NB4 (cell line): Measurements from ENCODE around the gene MAJIN.

Experiments used
- DNase-seq: peaks from one replicate; pipeline ENCODE4 v3.0.0; 2010; ENCODE audit warnings: low read depth
- H3K4me3 ChIP-seq: one replicate; pipeline ENCODE4 v1.5.1; 2011; ENCODE audit warnings: mild to moderate bottlenecking, low read depth, low read length, moderate library complexity
- CTCF ChIP-seq: IDR thresholded peaks from one replicate; pipeline ENCODE4 v1.5.1; 2012; ENCODE audit warnings: low read depth, low read length
- MAX ChIP-seq: IDR thresholded peaks from 2 replicates; pipeline ENCODE4 v1.6.1; 2011; ENCODE audit warnings: low read depth, low read length
- MYC ChIP-seq: IDR thresholded peaks from 2 replicates; pipeline ENCODE4 v1.6.1; 2011; ENCODE audit warnings: low read depth, low read length
- POLR2A ChIP-seq: IDR thresholded peaks from 2 replicates; pipeline ENCODE4 v1.6.1; 2011; ENCODE audit warnings: mild to moderate bottlenecking; ENCODE audit not compliant: insufficient read length; ENCODE audit errors: extremely low read depth

The MAJIN gene

GRCh38 chr11:64903291-64903833 is 68.5 kb downstream of the MAJIN start:
- no peak for DNase-seq
- TF ChIP-seq POLR2A (no peak), CTCF (no peak), MYC (no peak), MAX (no peak)
- H3K4me3 ChIP-seq, result no peak overlapping the region

- no peak overlapping the region for H3K4me3 ChIP-seq
- no peak for TF ChIP-seq POLR2A
- no peak for TF ChIP-seq MYC
- no peak for DNase-seq
Observed at GRCh38 chr11:64902102-64902900, 69.6 kb downstream of the MAJIN start.

GRCh38 chr11:64900774-64901173 is 71.1 kb downstream of the MAJIN start:
- no peak overlapping the region for H3K4me3 ChIP-seq
- DNase-seq, result no peak
- TF ChIP-seq MYC (no peak), POLR2A (no peak), CTCF (no peak), MAX (no peak)

- DNase-seq, result no peak
- TF ChIP-seq CTCF (no peak), MAX (no peak), POLR2A (no peak), MYC (no peak)
- no peak overlapping the region for H3K4me3 ChIP-seq
Observed at GRCh38 chr11:64900263-64900678, 71.6 kb downstream of the MAJIN start.

GRCh38 chr11:64898541-64898940 is 73.4 kb downstream of the MAJIN start:
- DNase-seq, result no peak
- TF ChIP-seq CTCF, result no peak
- TF ChIP-seq POLR2A, result no peak
- TF ChIP-seq MYC, result no peak
- no peak for TF ChIP-seq MAX
- no peak overlapping the region for H3K4me3 ChIP-seq

GRCh38 chr11:64898076-64898445 is 73.8 kb downstream of the MAJIN start:
- DNase-seq, result no peak
- H3K4me3 ChIP-seq, result no peak overlapping the region
- TF ChIP-seq POLR2A (no peak), MYC (no peak), CTCF (no peak), MAX (no peak)
